Activated CD4-positive, alpha-beta T cell treated with anti-CD3 and anti-CD28 coated beads for 36 hours (primary cell): ENCODE results near the gene ICAM2. TPM values are rescaled to one million over a fixed set of nuclear protein-coding genes. Genes with fewer than 3 reads are reported as not detected.

ENCODE experiments used
- ATAC-seq: fragments of 200-7000 bp; cut with Tn5 transposase; one replicate; pipeline ENCODE4 v1.10.0; 2021; ENCODE audit warnings: mild to moderate bottlenecking, moderate library complexity
- CTCF ChIA-PET: fragments of 350-600 bp; sonication (Branson Sonifier 250); formaldehyde crosslinking; loops from one replicate; lab custom pipeline; 2021; ENCODE audit warnings: antibody characterized with exemption; lab: Charles Lee
- POLR2A ChIA-PET: fragments of 350-600 bp; sonication (Branson Sonifier 250); formaldehyde crosslinking; loops from one replicate; lab custom pipeline; 2021; ENCODE audit warnings: antibody characterized with exemption, inconsistent platforms; lab: Charles Lee
- DNase-seq: peaks from one replicate; pipeline ENCODE4 v3.0.0-alpha.2; 2020
- H3K27ac Mint-ChIP-seq: one replicate; pipeline ENCODE4 v1.8.0; 2021; ENCODE audit warnings: mixed read lengths
- H3K27me3 Mint-ChIP-seq: one replicate; pipeline ENCODE4 v1.8.0; 2021; ENCODE audit warnings: mixed read lengths
- H3K36me3 Mint-ChIP-seq: one replicate; pipeline ENCODE4 v1.8.0; 2021; ENCODE audit warnings: low read depth, mixed read lengths
- H3K4me1 Mint-ChIP-seq: one replicate; pipeline ENCODE4 v1.8.0; 2021; ENCODE audit warnings: mixed read lengths
- H3K4me3 Mint-ChIP-seq: one replicate; pipeline ENCODE4 v1.8.0; 2021; ENCODE audit warnings: mild to moderate bottlenecking, moderate library complexity, mixed read lengths
- H3K9me3 Mint-ChIP-seq: one replicate; pipeline ENCODE4 v1.8.0; 2021; ENCODE audit warnings: low read depth, mixed read lengths
- intact Hi-C, 2 experiments: fragments of 100-400 bp; cut with DNase I in 1 of 2; cut with micrococcal nuclease in 1 of 2; formaldehyde crosslinking; loops; one replicate each; pipeline versions ENCODE4 v1.14.2 to v1.15.1; 2022 to 2024; cut with DNase I, micrococcal nuclease
- total RNA-seq, 2 experiments: library from RNA; stranded (reverse); gene quantifications; one replicate each; pipeline ENCODE4 v1.2.3, GENCODE V29; 2021

The ICAM2 gene
- total RNA-seq, 2 experiments from 2014 or later = 46.6 to 49.0 TPM

GRCh38 chr17:64045176-64045575 lies 24.7 kb upstream of the ICAM2 start:
- intact Hi-C loops = no loop called here
- DNase-seq = no peak
- H3K9me3 Mint-ChIP-seq = no peaks in the 10 kb centered on the region
- ChIA-PET CTCF (interaction anchor here (0.8 to 6.7 kb wide), 3 partner anchors 15 to 89 kb away, joined by 3 to 49 read pairs (median 9); no protein-coding TSS in a partner anchor), POLR2A (no interaction called here)
- H3K27me3 Mint-ChIP-seq = no peaks in the 10 kb centered on the region
- no peak for ATAC-seq
- H3K36me3 Mint-ChIP-seq = peaks cover 40% of the 10 kb centered on the region
- H3K4me1 Mint-ChIP-seq = peaks cover 14% of the 10 kb centered on the region
- H3K27ac Mint-ChIP-seq = no peak overlapping the region
- no peak overlapping the region for H3K4me3 Mint-ChIP-seq

- H3K27ac Mint-ChIP-seq = no peak overlapping the region
- peaks cover 8% of the 10 kb centered on the region for H3K4me1 Mint-ChIP-seq
- no peaks in the 10 kb centered on the region for H3K27me3 Mint-ChIP-seq
- CTCF ChIA-PET = interaction anchor here (0.5 to 3.6 kb wide), 15 partner anchors 8 to 248 kb away, joined by 3 to 33 read pairs (median 4); partner anchors contain the start of genes CSHL1 and ICAM2
- no peak for DNase-seq
- H3K36me3 Mint-ChIP-seq = peaks cover 33% of the 10 kb centered on the region
- intact Hi-C loops = no loop called here
- H3K4me3 Mint-ChIP-seq = no peak overlapping the region
- POLR2A ChIA-PET = interaction anchor here (0.5 to 0.6 kb wide), 2 partner anchors 21 to 23 kb away, joined by 3 read pairs; partner anchors contain the start of gene ICAM2
- ATAC-seq = no peak
- no peaks in the 10 kb centered on the region for H3K9me3 Mint-ChIP-seq
Observed at GRCh38 chr17:64042700-64043485, 22.5 kb upstream of the ICAM2 start.

GRCh38 chr17:64041912-64042311 lies 21.5 kb upstream of the ICAM2 start:
- H3K36me3 Mint-ChIP-seq = peaks cover 33% of the 10 kb centered on the region
- no peaks in the 10 kb centered on the region for H3K9me3 Mint-ChIP-seq
- POLR2A ChIA-PET = interaction anchor here (0.6 kb wide), 1 partner anchor 22 kb away, joined by 3 read pairs; the partner anchor contains the start of gene ICAM2
- CTCF ChIA-PET = interaction anchor here (0.5 to 3.6 kb wide), 11 partner anchors 9 to 576 kb away, joined by 3 to 33 read pairs (median 5); partner anchors contain the start of genes CSHL1 and ICAM2
- peak overlapping the region; percentile 44 for H3K27ac Mint-ChIP-seq
- DNase-seq (no peak), ATAC-seq (no peak)
- intact Hi-C loops = no loop called here
- no peak overlapping the region for H3K4me3 Mint-ChIP-seq
- H3K4me1 Mint-ChIP-seq = peaks cover 8% of the 10 kb centered on the region
- H3K27me3 Mint-ChIP-seq = no peaks in the 10 kb centered on the region

GRCh38 chr17:64040206-64040605 lies 19.8 kb upstream of the ICAM2 start:
- POLR2A ChIA-PET = no interaction called here
- intact Hi-C loops = no loop called here

GRCh38 chr17:64039106-64039400 lies 18.6 kb upstream of the ICAM2 start:
- Mint-ChIP-seq H3K9me3 (no peaks in the 10 kb centered on the region), H3K4me3 (no peak overlapping the region), H3K27ac (no peak overlapping the region), H3K4me1 (peaks cover 8% of the 10 kb centered on the region), H3K27me3 (no peaks in the 10 kb centered on the region), H3K36me3 (peaks cover 17% of the 10 kb centered on the region)
- no peak for DNase-seq
- CTCF ChIA-PET = interaction anchor here (0.6 to 2.1 kb wide), 6 partner anchors 11 to 126 kb away, joined by 3 to 8 read pairs (median 4); no protein-coding TSS in a partner anchor
- intact Hi-C loops = no loop called here
- POLR2A ChIA-PET = interaction anchor here (0.6 kb wide), 1 partner anchor 12 kb away, joined by 3 read pairs; no protein-coding TSS in a partner anchor
- no peak for ATAC-seq

More at GRCh38 chr17:64040206-64040605, 19.8 kb upstream of the ICAM2 start:
- H3K4me3 Mint-ChIP-seq = no peak overlapping the region
- H3K27me3 Mint-ChIP-seq = no peaks in the 10 kb centered on the region
- H3K36me3 Mint-ChIP-seq = peaks cover 25% of the 10 kb centered on the region
- H3K9me3 Mint-ChIP-seq = no peaks in the 10 kb centered on the region
- CTCF ChIA-PET = interaction anchor here (0.6 kb wide), 1 partner anchor 9 kb away, joined by 3 read pairs; no protein-coding TSS in a partner anchor
- H3K27ac Mint-ChIP-seq = no peak overlapping the region
- no peak for DNase-seq
- ATAC-seq = no peak
- H3K4me1 Mint-ChIP-seq = peaks cover 8% of the 10 kb centered on the region

- DNase-seq (no peak), ATAC-seq (no peak)
- H3K9me3 Mint-ChIP-seq = no peaks in the 10 kb centered on the region
- peaks cover 12% of the 10 kb centered on the region for H3K36me3 Mint-ChIP-seq
- intact Hi-C loops = no loop called here
- ChIA-PET CTCF (interaction anchor here (0.6 to 2.1 kb wide), 6 partner anchors 10 to 125 kb away, joined by 3 to 8 read pairs (median 4); no protein-coding TSS in a partner anchor), POLR2A (no interaction called here)
- peaks cover 8% of the 10 kb centered on the region for H3K4me1 Mint-ChIP-seq
- no peaks in the 10 kb centered on the region for H3K27me3 Mint-ChIP-seq
- no peak overlapping the region for H3K27ac Mint-ChIP-seq
- no peak overlapping the region for H3K4me3 Mint-ChIP-seq
Observed at GRCh38 chr17:64038331-64039105, 18.1 kb upstream of the ICAM2 start.

- Mint-ChIP-seq H3K27me3 (no peaks in the 10 kb centered on the region), H3K9me3 (no peaks in the 10 kb centered on the region), H3K27ac (no peak overlapping the region), H3K4me3 (no peak overlapping the region), H3K4me1 (peaks cover 8% of the 10 kb centered on the region), H3K36me3 (peaks cover 10% of the 10 kb centered on the region)
- POLR2A ChIA-PET = no interaction called here
- CTCF ChIA-PET = interaction anchor here (1.3 to 2.1 kb wide), 2 partner anchors 9 to 91 kb away, joined by 3 to 8 read pairs; no protein-coding TSS in a partner anchor
- intact Hi-C loops = no loop called here
- ATAC-seq (no peak), DNase-seq (no peak)
Observed at GRCh38 chr17:64037802-64038201, 17.4 kb upstream of the ICAM2 start.

GRCh38 chr17:64037180-64037579 lies 16.7 kb upstream of the ICAM2 start:
- intact Hi-C loops = no loop called here
- Mint-ChIP-seq H3K27me3 (no peaks in the 10 kb centered on the region), H3K9me3 (no peaks in the 10 kb centered on the region), H3K36me3 (peaks cover 7% of the 10 kb centered on the region), H3K4me1 (peaks cover 6% of the 10 kb centered on the region), H3K4me3 (no peak overlapping the region), H3K27ac (no peak overlapping the region)
- CTCF ChIA-PET = interaction anchor here (1.0 to 1.3 kb wide), 2 partner anchors 8 to 90 kb away, joined by 3 to 4 read pairs; no protein-coding TSS in a partner anchor
- ATAC-seq (no peak), DNase-seq (no peak)
- POLR2A ChIA-PET = no interaction called here

- intact Hi-C loops = no loop called here
- Mint-ChIP-seq H3K4me3 (no peak overlapping the region), H3K27ac (no peak overlapping the region), H3K4me1 (no peaks in the 10 kb centered on the region), H3K36me3 (peaks cover 2% of the 10 kb centered on the region), H3K9me3 (no peaks in the 10 kb centered on the region), H3K27me3 (no peaks in the 10 kb centered on the region)
- POLR2A ChIA-PET = no interaction called here
- CTCF ChIA-PET = interaction anchor here (0.6 to 1.3 kb wide), 4 partner anchors 7 to 92 kb away, joined by 3 to 4 read pairs (median 3); no protein-coding TSS in a partner anchor
- no peak for DNase-seq
- no peak for ATAC-seq
Observed at GRCh38 chr17:64036198-64036922, 15.9 kb upstream of the ICAM2 start.

GRCh38 chr17:64032081-64032480 lies 11.6 kb upstream of the ICAM2 start:
- DNase-seq (no peak), ATAC-seq (no peak)
- Mint-ChIP-seq H3K9me3 (no peaks in the 10 kb centered on the region), H3K27me3 (no peaks in the 10 kb centered on the region), H3K4me3 (no peak overlapping the region), H3K36me3 (no peaks in the 10 kb centered on the region), H3K27ac (no peak overlapping the region), H3K4me1 (peaks cover 10% of the 10 kb centered on the region)
- intact Hi-C loops = no loop called here
- ChIA-PET POLR2A (no interaction called here), CTCF (interaction anchor here (0.9 to 9.1 kb wide), 3 partner anchors 16 to 101 kb away, joined by 3 to 362 read pairs (median 49); partner anchors contain the start of genes CD79B and ERN1)
